Measurements from ENCODE around the gene TMEM191B. TPM values are rescaled to one million over a fixed set of nuclear protein-coding genes. Genes with fewer than 3 reads are reported as not detected.
"Not testable (repeated sequence)": the region's sequence is repeated elsewhere in the genome, so short reads cannot be mapped to it uniquely, and the experiment has no call there.

TMEM191B gene
- 1 to 10 TPM in 1 of 2 donors, not detected in 1; 7.3 TPM for total RNA-seq

DNA sequence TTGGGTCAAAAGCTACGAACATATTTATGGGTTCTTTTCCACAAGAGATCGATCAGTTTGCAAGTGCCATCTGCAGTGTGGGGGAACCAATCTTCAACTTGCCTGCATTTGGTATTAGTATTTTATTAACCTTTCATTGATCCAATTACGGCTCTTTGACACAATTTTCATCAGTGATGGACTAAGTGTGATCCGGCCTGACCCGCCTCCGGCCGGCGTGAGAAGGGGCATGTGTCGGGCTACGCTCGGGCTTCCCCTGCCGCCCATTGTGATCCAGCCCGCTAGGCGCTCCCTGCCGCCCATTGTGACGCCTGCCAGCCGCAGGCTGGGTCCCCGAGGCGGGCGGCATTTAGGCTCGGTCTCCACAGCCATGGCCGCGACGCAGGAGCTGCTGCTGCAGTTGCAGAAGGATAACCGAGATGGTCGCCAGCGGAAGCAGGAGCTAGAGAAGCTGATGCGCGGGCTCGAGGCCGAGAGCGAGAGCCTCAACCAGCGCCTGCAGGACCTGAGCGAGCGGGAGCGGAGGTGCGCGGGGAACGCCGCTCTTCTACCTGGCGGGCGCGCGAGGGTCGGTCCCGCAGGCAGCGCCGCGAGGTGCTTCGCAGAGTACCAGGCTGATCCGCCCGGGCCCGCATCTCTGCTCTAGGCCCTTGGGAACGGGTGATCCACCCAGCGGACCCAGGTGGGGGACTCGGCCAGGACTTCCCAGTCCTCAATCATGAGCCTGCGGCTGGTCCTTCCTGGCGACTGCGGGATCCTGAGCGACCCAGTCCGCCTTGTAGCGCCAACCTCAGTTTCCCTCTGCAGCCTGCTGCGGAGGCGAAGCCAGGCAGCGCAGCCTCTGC lies at the start of gene TMEM191B:
Gene TMEM191B (plus strand): TSS at position 51 of the 845 bp plus-strand sequence. CDS start 179 bp downstream, at position 230.
- no CpG with 5 or more reads among the region's 65 CpGs for WGBS
- DNase-seq (ENCODE audit: low spot score); H3K9me3 ChIP-seq; H3K4me3 ChIP-seq; H3K27me3 ChIP-seq (replicated peaks; ENCODE audit: insufficient read depth); H3K27ac ChIP-seq; intact Hi-C loops (cut with DNase I); H3K4me1 ChIP-seq (replicated peaks); H3K36me3 ChIP-seq: not testable (repeated sequence)

DNA sequence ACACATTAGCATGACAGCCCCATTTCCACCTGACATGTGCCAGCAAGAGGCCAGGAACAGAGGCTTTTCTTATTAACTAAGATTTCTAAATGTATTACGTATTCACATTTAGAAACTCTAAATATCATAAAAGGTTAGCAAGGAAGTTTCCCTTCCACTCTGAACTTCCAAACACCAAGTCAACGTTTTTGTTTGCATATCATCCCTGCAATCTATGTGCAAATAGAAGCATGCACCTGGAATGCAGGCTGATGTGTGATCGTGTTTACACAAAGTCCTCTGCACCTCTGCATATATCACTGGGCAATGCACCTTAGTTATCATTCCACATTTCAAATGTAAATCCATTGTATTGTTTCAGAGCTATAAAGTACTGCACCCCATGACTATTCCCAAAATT lies 31.4 kb upstream of the TMEM191B start:
- H3K27me3 ChIP-seq (replicated peaks; ENCODE audit: insufficient read depth); H3K4me3 ChIP-seq; H3K27ac ChIP-seq; H3K36me3 ChIP-seq; intact Hi-C loops (cut with DNase I); DNase-seq (ENCODE audit: low spot score); H3K4me1 ChIP-seq (replicated peaks); H3K9me3 ChIP-seq: not testable (repeated sequence)
- WGBS = no CpG with 5 or more reads among the region's 3 CpGs

DNA sequence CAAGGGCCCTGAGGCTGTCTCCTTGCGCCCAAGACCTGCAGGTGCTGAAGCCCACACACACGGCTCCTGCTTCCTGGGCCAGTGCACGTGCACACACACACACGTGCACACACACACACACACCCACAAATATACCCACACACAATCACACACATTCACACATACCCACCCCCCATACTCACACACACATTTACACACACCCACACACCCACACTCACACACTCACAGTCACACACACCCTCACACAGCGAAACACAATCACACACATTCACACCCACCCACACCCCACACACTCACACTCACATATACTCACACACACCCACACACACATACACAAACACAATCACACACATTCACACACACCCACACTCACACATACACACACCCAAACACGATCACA lies 16.3 kb upstream of the TMEM191B start:
- H3K27ac ChIP-seq; H3K4me1 ChIP-seq (replicated peaks); H3K4me3 ChIP-seq; H3K36me3 ChIP-seq; H3K27me3 ChIP-seq (replicated peaks; ENCODE audit: insufficient read depth); intact Hi-C loops (cut with DNase I); H3K9me3 ChIP-seq; DNase-seq (ENCODE audit: low spot score): not testable (repeated sequence)
- 89% methylated on average over 6 of the region's 6 CpGs for WGBS

DNA sequence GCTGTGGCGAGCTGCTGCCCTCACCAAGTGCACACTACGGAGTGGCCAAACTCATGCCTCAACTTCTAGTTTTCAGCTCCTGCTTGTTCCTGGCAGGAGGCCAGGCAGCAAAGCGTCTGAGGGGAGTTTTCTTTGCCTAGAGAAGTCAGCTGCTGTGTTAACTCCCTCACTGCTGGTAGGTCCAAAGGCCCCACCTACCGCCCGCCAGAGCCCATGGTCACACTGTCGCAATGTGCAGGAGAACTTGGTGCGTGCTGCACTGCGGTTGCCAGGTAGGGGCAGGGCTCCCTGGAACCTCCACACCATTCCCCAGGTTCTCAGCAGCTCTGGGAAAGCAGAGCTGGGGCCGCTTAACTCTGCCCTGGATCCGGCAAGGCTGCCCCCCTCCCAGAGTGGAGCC lies 15.2 kb upstream of the TMEM191B start:
- no CpG with 5 or more reads among the region's 10 CpGs for WGBS
- not testable (repeated sequence) for H3K9me3 ChIP-seq; DNase-seq (ENCODE audit: low spot score)

DNA sequence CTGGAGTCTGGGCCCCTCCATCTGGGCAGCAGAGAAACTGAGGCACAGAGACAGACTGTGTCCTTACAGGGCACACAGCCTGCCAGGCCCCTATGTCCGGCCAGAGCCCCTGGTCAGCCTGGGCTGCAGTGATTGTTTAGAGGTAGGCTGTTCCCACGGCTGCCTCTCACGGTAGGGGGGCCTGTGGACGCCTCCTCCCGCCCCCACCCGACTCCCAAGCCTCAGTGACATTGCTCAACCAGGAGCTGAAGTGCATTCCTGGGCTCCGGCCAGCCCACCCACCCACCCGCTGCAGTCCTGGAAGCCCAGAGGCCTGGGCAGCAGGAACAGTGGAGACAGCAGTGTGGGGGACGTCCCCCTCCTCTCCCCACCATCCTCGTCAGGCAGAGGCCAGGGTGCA lies 14.1 kb upstream of the TMEM191B start:
- no CpG with 5 or more reads among the region's 10 CpGs for WGBS
- H3K27ac ChIP-seq; H3K36me3 ChIP-seq; H3K27me3 ChIP-seq (replicated peaks; ENCODE audit: insufficient read depth); H3K4me1 ChIP-seq (replicated peaks); H3K4me3 ChIP-seq; H3K9me3 ChIP-seq; intact Hi-C loops (cut with DNase I); DNase-seq (ENCODE audit: low spot score): not testable (repeated sequence)

More for the DNA sequence above, 15.2 kb upstream of the TMEM191B start:
- H3K4me1 ChIP-seq (replicated peaks); H3K36me3 ChIP-seq; H3K27me3 ChIP-seq (replicated peaks; ENCODE audit: insufficient read depth); H3K27ac ChIP-seq; H3K4me3 ChIP-seq; intact Hi-C loops (cut with DNase I): not testable (repeated sequence)

DNA sequence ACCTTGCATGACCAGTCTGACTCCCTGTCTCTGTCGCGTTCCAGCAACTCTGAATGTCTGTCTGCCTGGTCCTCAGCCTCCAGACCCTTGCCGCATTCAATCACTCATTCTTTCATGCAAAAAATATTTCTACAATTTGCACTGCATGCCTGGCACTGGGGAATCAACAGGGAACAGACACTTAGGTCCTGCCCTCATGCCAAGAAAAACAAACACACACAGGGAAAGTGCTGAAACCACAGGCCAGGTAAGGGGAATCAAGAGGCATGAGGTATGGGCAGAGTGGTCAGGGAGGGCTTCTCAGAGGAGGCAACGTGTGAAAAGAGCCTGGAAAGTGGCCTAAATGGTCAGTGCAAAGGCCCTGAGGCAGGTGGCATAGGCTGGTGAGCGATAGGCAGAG lies 9.5 kb upstream of the TMEM191B start, which contains the start of gene GGTLC3:
Gene GGTLC3 (minus strand): TSS at position 101 of the 400 bp plus-strand sequence. CDS start 264 bp downstream, outside the sequence.
- H3K4me1 ChIP-seq (replicated peaks); H3K36me3 ChIP-seq; intact Hi-C loops (cut with DNase I); H3K27me3 ChIP-seq (replicated peaks; ENCODE audit: insufficient read depth); H3K4me3 ChIP-seq; DNase-seq (ENCODE audit: low spot score); H3K9me3 ChIP-seq; H3K27ac ChIP-seq: not testable (repeated sequence)
- WGBS = 100% methylated on average over 1 of the region's 5 CpGs

DNA sequence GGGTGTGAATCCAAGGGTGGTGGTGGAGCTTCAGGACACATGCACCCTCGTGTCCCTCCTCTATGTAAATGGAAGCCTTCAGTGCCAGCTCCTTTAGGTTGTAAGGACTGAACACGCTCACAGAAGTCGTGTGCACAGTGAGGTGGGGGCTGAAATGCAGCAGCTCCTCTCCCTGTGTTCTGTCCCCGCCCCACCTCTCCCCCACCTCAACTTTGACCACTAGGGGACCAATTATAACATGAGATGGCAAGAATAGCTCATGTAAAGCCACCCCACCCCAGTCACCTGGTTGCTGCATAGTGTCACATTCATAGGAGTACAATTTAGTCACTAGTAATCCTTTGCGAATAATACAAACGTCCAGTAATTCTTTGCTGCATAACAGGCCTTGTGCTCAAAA lies 4.8 kb upstream of the TMEM191B start:
- DNase-seq (ENCODE audit: low spot score); H3K4me3 ChIP-seq; H3K4me1 ChIP-seq (replicated peaks); H3K36me3 ChIP-seq; H3K27ac ChIP-seq; intact Hi-C loops (cut with DNase I); H3K9me3 ChIP-seq; H3K27me3 ChIP-seq (replicated peaks; ENCODE audit: insufficient read depth): not testable (repeated sequence)
- no CpG with 5 or more reads among the region's 6 CpGs for WGBS

DNA sequence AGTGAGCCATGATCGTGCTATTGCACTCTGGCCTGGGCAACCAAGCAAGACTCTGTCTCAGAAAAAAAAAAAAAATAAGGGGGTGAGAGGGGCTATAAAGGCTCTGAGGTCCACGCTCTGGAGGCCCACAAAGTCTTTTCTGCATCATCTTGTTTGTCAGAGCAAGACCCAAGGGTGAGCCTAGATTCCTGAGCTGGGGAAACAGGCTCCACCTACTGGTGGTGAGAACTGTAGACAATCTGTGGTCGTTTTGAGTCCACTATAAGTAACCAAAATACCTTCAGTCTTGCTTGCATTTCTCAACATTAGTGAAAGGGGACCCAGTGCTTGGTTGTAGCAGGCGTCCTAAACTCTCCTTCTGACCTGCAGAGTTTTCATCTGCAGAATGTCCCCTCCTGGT lies 4.3 kb upstream of the TMEM191B start:
- H3K4me3 ChIP-seq; H3K9me3 ChIP-seq; H3K27me3 ChIP-seq (replicated peaks; ENCODE audit: insufficient read depth); H3K4me1 ChIP-seq (replicated peaks); DNase-seq (ENCODE audit: low spot score); H3K27ac ChIP-seq; intact Hi-C loops (cut with DNase I); H3K36me3 ChIP-seq: not testable (repeated sequence)
- WGBS = no CpG with 5 or more reads among the region's 4 CpGs

DNA sequence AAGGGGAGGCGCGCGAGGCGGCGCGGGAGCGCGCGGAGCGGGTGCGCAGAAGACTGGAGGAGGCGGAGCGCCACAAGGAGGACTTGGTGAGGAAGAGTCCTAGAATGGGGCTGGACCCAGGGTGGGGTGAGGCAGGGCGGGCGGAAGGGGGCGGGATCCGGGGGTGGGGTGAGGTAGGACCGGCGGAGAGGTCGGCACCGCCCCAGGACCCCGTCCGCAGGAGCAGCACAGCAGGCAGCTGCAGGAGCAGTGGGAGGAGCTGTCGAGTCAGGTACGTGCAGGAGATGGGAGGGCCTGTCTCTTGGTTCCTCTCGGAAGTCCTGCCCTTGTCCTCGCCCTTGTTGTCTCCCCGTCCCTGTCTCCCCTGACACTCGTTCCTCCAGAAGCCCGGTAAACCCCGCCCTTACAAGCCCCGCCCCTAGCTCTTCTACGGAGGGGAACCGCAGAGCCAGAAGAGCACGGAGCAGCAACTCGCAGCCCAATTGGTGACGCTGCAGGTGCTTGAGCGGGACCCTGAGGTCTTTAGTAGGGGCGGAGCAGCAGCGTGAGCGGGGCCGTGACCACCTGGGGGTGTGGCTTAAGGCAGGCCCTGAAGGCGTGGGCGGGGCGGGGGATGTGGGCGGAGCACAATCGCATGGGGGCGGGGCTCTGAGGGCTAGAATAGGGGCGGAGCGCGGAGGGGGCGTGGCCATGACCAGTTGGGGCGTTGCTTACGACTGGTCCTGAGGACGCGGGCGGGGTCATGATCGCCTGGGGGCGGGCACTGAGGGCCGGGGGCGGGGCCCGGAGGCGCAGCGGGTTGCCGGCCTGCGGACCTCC lies 1.2 kb downstream of the TMEM191B start:
- H3K36me3 ChIP-seq; H3K27me3 ChIP-seq (replicated peaks; ENCODE audit: insufficient read depth); H3K27ac ChIP-seq; H3K4me3 ChIP-seq; H3K9me3 ChIP-seq; intact Hi-C loops (cut with DNase I); H3K4me1 ChIP-seq (replicated peaks): not testable (repeated sequence)
- no CpG with 5 or more reads among the region's 66 CpGs for WGBS
- peak; percentile 60 for DNase-seq (ENCODE audit: low spot score)

DNA sequence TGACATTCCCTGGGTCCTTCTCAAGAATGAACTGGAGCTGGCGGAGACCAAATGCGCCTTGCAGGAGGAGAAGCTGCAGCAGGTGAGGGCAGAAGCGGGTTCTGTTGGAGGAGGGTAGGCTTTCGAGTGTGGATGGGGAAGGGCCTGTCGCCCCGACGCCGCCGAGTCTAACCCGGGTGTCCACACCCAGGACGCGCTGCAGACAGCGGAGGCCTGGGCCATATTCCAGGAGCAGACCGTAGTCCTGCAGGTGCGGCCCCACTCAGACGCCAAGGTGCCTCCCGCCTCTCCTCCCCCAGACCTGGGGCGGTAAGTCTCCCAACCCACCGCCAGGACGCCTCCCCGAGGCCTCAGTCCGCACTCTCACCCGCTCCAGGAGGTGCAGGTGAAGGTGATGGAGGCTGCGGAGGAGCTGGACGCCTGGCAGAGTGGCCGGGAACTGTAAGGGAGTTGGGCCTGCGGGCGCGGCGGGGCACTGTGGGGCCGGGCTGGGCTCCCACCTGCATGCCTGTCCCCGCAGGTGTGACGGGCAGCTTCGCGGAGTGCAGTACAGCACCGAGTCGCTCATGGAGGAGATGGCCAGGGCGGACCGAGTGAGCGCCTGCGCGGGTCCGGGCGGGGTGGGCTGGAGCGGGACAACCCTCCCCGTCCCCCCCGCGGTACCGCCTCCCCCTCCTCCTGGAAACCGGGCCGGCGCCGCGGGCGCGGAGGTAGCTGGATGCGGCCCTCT lies 2.0 kb downstream of the TMEM191B start:
- intact Hi-C loops (cut with DNase I); H3K4me1 ChIP-seq (replicated peaks); H3K4me3 ChIP-seq; H3K36me3 ChIP-seq; H3K27me3 ChIP-seq (replicated peaks; ENCODE audit: insufficient read depth); DNase-seq (ENCODE audit: low spot score); H3K27ac ChIP-seq; H3K9me3 ChIP-seq: not testable (repeated sequence)
- WGBS = no CpG with 5 or more reads among the region's 57 CpGs

DNA sequence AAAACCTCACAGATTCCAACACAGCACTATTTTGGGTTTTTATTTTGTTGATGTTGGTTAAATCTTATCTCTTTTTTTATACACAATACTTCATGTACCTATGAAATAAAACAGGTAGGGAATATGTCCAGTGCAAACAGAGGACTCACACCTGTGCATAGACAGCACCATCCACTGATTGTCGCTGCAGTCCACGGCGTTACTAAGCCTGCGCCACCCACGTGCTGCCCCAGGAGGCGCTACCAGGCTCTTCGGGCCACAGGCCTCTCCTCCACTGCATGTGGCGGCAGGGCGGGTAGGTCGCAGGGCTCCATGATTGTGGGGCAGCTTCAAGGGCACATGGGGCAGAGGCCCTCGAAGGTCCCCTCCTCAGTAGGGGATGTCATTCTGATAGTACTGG lies 6.0 kb downstream of the TMEM191B start:
- WGBS = no CpG with 5 or more reads among the region's 11 CpGs
- H3K36me3 ChIP-seq; H3K9me3 ChIP-seq; intact Hi-C loops (cut with DNase I); H3K27me3 ChIP-seq (replicated peaks; ENCODE audit: insufficient read depth); H3K27ac ChIP-seq; H3K4me1 ChIP-seq (replicated peaks); DNase-seq (ENCODE audit: low spot score); H3K4me3 ChIP-seq: not testable (repeated sequence)

DNA sequence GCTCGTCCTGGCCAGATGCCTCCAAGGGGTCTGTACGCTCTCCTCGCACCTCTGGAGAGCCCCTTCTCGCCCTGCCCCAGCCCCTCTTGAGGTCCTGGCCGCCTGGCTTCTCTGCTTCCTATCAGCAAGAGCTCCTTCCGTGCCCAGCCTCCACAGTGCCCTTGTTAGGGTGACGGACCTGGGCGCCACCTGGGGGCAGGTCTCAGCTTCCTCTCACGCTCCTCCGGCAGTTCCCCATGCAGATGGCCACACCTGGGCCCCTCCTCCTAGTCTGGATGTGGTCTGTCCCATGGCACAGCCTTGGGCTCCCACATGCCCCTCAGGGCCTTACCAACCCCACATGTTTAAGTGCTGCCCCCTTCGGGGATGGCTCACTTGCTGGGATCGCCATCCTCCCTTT lies 6.7 kb downstream of the TMEM191B start:
- WGBS = 82% methylated on average over 4 of the region's 12 CpGs
- intact Hi-C loops (cut with DNase I); H3K4me1 ChIP-seq (replicated peaks); H3K27me3 ChIP-seq (replicated peaks; ENCODE audit: insufficient read depth); H3K9me3 ChIP-seq; DNase-seq (ENCODE audit: low spot score); H3K27ac ChIP-seq; H3K36me3 ChIP-seq; H3K4me3 ChIP-seq: not testable (repeated sequence)

Data from prostate gland (tissue), 2 donors.